ENCODE results near the gene TNFAIP8L2. TPM values are rescaled to one million over a fixed set of nuclear protein-coding genes. Genes with fewer than 3 reads are reported as not detected.

TNFAIP8L2 gene
- total RNA-seq, 1 donor from 2014 or later, result not detected

- Histone ChIP-seq H3K4me2 (peak overlapping the region; percentile 74), H3F3A (ENCODE audit: low read depth) (peaks cover 29% of the 10 kb centered on the region), H3K9me3 (ENCODE audit: low read depth) (no peaks in the 10 kb centered on the region), H3K79me2 (ENCODE audit: low read depth) (no peaks in the 10 kb centered on the region), H4K20me1 (ENCODE audit: low read depth) (no peaks in the 10 kb centered on the region), H3K27me3 (peaks cover 52% of the 10 kb centered on the region), H2AFZ (replicated peaks) (no peak overlapping the region), H3K4me1 (peaks cover 11% of the 10 kb centered on the region), H3K4me3 (peak overlapping the region; percentile 25), H3K9ac (no peak overlapping the region), H3K27ac (no peak overlapping the region), H3K36me3 (no peaks in the 10 kb centered on the region)
- Mint-ChIP-seq H3K4me1 (peaks cover 11% of the 10 kb centered on the region), H3K27ac (no peak overlapping the region), H3K9me3 (no peaks in the 10 kb centered on the region), H3K27me3 (ENCODE audit: insufficient read depth, low read depth) (peaks cover 16% of the 10 kb centered on the region), H3K4me3 (no peak overlapping the region), H3K36me3 (peaks cover 27% of the 10 kb centered on the region)
- DNase-seq (ENCODE audit: low spot score), result peak; percentile 41
- TF ChIP-seq EZH2 (IDR thresholded peaks at IDR 0.05), result no peak
- TF ChIP-seq EZH2phosphoT487 (IDR thresholded peaks at IDR 0.05), result peak; percentile 3
Measured at GRCh38 chr1:151133018-151133806, 23.2 kb upstream of the TNFAIP8L2 start.

DNA sequence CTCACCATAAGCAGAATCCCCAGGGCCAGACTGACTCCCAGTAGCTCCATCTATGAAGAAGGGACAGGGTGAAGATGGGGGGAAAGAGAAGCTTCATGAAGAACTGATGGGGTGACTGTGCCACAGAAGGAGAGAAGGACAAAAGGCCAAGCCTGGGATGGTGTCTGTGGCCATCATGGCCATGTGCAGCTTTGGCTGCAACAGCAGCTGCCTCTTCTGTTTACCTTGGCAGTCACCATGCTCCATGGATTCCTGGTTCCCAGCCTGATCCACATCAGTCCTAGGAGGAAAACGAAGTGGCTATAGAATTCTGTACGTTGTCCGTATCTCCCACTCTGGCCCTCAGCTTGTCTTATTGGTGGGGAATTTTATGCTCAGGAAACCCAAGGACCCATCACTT, 22.1 kb upstream of the TNFAIP8L2 start:
- Mint-ChIP-seq H3K36me3 (peaks cover 30% of the 10 kb centered on the region), H3K9me3 (no peaks in the 10 kb centered on the region), H3K27ac (no peak overlapping the region), H3K27me3 (ENCODE audit: insufficient read depth, low read depth) (peaks cover 17% of the 10 kb centered on the region), H3K4me1 (peaks cover 11% of the 10 kb centered on the region), H3K4me3 (no peak overlapping the region)
- no peak for DNase-seq (ENCODE audit: low spot score)
- H3K4me1 ChIP-seq, result peaks cover 11% of the 10 kb centered on the region
- no peak overlapping the region for H3K4me3 ChIP-seq
- H3K9ac ChIP-seq, result no peak overlapping the region
- H4K20me1 ChIP-seq (ENCODE audit: low read depth), result no peaks in the 10 kb centered on the region
- H3K9me3 ChIP-seq (ENCODE audit: low read depth), result no peaks in the 10 kb centered on the region
- no peak overlapping the region for H3K27ac ChIP-seq
- TF ChIP-seq EZH2phosphoT487 (IDR thresholded peaks at IDR 0.05) (no peak), EZH2 (IDR thresholded peaks at IDR 0.05) (no peak)
- TF ChIP-seq, protein P1, sequence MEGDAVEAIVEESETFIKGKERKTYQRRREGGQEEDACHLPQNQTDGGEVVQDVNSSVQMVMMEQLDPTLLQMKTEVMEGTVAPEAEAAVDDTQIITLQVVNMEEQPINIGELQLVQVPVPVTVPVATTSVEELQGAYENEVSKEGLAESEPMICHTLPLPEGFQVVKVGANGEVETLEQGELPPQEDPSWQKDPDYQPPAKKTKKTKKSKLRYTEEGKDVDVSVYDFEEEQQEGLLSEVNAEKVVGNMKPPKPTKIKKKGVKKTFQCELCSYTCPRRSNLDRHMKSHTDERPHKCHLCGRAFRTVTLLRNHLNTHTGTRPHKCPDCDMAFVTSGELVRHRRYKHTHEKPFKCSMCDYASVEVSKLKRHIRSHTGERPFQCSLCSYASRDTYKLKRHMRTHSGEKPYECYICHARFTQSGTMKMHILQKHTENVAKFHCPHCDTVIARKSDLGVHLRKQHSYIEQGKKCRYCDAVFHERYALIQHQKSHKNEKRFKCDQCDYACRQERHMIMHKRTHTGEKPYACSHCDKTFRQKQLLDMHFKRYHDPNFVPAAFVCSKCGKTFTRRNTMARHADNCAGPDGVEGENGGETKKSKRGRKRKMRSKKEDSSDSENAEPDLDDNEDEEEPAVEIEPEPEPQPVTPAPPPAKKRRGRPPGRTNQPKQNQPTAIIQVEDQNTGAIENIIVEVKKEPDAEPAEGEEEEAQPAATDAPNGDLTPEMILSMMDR (IDR thresholded peaks at IDR 0.05), result no peak
- H3K4me2 ChIP-seq, result no peak overlapping the region
- no peaks in the 10 kb centered on the region for H3K36me3 ChIP-seq
- H3K79me2 ChIP-seq (ENCODE audit: low read depth), result no peaks in the 10 kb centered on the region
- H3K27me3 ChIP-seq, result peaks cover 52% of the 10 kb centered on the region
- peaks cover 29% of the 10 kb centered on the region for H3F3A ChIP-seq (ENCODE audit: low read depth)
- H2AFZ ChIP-seq (replicated peaks), result no peak overlapping the region

- peak overlapping the region; percentile 60 for H3K27ac Mint-ChIP-seq
- peaks cover 47% of the 10 kb centered on the region for H3K27me3 ChIP-seq
- no peak overlapping the region for H3K4me3 ChIP-seq
- H2AFZ ChIP-seq (replicated peaks), result no peak overlapping the region
- H3K4me1 Mint-ChIP-seq, result peaks cover 11% of the 10 kb centered on the region
- H3K4me1 ChIP-seq, result peaks cover 11% of the 10 kb centered on the region
- H3K27me3 Mint-ChIP-seq (ENCODE audit: insufficient read depth, low read depth), result peaks cover 17% of the 10 kb centered on the region
- H3K36me3 ChIP-seq, result no peaks in the 10 kb centered on the region
- H3K4me3 Mint-ChIP-seq, result no peak overlapping the region
- no peaks in the 10 kb centered on the region for H3K9me3 Mint-ChIP-seq
- no peaks in the 10 kb centered on the region for H3K9me3 ChIP-seq (ENCODE audit: low read depth)
- DNase-seq (ENCODE audit: low spot score), result no peak
- H3K79me2 ChIP-seq (ENCODE audit: low read depth), result no peaks in the 10 kb centered on the region
- H3K4me2 ChIP-seq, result no peak overlapping the region
- H4K20me1 ChIP-seq (ENCODE audit: low read depth), result no peaks in the 10 kb centered on the region
- no peak overlapping the region for H3K27ac ChIP-seq
- H3K9ac ChIP-seq, result no peak overlapping the region
- H3F3A ChIP-seq (ENCODE audit: low read depth), result peaks cover 24% of the 10 kb centered on the region
- TF ChIP-seq EZH2phosphoT487 (IDR thresholded peaks at IDR 0.05), result no peak
- no peak for TF ChIP-seq EZH2 (IDR thresholded peaks at IDR 0.05)
- TF ChIP-seq, protein P1 (IDR thresholded peaks at IDR 0.05), result no peak
- peaks cover 34% of the 10 kb centered on the region for H3K36me3 Mint-ChIP-seq
Measured at GRCh38 chr1:151134991-151135390, 21.5 kb upstream of the TNFAIP8L2 start.

Data from neural progenitor cell (in vitro differentiated cells).